ENCODE data around the gene SPTBN4.
"Not testable (repeated sequence)": the region's sequence is repeated elsewhere in the genome, so short reads cannot be mapped to it uniquely, and the experiment has no call there.

The SPTBN4 gene

DNA sequence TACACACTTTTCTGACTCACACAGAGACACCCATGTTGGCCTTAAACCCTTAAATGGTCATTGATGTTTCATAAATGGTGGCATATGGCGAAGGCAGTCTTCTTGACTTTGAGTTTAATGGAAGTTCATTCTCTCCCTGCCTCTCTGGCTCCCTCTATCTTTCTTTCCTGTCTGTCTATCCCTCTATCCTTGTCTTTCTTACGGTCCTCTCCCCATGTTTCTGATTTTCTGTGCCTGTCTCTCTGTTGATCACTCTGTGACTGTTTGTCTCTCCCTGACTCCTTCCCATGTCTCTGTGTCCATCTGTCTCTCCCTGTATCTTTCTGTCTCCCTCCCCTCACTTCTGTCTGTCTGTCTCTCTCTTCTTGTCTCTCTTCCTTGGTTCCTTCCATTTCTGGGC, 66.7 kb downstream of the SPTBN4 start:
- no peak for DNase-seq

DNA sequence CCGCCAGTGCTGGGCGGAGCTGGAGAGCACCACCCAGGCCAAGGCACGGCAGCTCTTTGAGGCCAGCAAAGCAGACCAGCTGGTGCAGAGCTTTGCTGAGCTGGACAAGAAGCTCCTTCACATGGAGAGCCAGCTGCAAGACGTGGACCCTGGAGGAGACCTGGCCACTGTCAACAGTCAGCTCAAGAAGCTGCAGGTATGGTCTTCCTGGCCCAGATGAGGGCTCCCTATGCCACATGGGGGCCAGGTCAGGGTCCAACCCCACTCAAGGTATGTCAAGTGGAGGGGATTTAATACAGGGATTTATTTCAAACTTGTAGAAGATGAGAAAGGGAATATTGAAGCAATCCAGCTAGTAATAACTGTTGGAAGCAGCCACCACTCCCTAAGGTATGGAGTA, 67.3 kb downstream of the SPTBN4 start:
- DNase-seq: no peak

- no peak for DNase-seq
These were observed 72.3 kb downstream of the SPTBN4 start for GRCh38 chr19:40539070-40539469.

GRCh38 chr19:40542202-40542859, 75.5 kb downstream of the SPTBN4 start:
- no peak for DNase-seq

GRCh38 chr19:40543029-40543597, 76.3 kb downstream of the SPTBN4 start:
- DNase-seq: no peak

- DNase-seq: not testable (repeated sequence)
These were observed 79.5 kb downstream of the SPTBN4 start for GRCh38 chr19:40546153-40546841.

- not testable (repeated sequence) for DNase-seq
These were observed 80.4 kb downstream of the SPTBN4 start for GRCh38 chr19:40547190-40547589.

- DNase-seq: no peak
These were observed 81.0 kb downstream of the SPTBN4 start for GRCh38 chr19:40547836-40548235.

DNA sequence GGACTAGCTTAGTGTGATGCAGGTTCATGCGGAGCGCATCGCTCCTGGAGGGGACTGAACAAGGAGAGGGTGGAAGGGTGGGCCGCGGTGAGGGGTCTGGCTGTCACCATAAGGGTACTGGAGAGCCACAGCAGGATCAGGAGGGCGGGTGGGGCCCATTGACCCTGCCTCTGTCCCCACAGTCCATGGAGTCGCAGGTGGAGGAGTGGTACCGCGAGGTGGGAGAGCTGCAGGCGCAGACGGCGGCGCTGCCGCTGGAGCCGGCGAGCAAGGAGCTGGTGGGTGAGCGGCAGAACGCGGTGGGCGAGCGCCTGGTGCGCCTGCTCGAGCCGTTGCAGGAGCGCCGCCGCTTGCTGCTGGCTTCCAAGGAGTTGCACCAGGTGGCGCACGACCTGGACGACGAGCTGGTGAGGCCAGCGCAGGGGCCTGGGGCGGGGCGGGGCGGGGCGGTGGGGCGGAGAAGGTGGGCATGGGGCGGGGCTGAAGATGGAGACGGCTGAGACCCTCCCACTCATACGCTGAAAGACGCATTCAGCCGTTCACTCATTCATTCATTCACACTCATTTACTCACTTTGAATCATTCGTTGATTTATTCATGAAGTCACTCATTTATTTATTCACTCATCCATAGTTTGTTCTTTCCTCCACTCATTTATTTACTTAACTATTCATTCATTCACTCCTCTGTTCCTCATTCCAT, 82.4 kb downstream of the SPTBN4 start:
- no peak for DNase-seq

GRCh38 chr19:40550951-40551350, 84.2 kb downstream of the SPTBN4 start:
- no peak for DNase-seq

- no peak for DNase-seq
These were observed 86.0 kb downstream of the SPTBN4 start for GRCh38 chr19:40552848-40553247.

DNA sequence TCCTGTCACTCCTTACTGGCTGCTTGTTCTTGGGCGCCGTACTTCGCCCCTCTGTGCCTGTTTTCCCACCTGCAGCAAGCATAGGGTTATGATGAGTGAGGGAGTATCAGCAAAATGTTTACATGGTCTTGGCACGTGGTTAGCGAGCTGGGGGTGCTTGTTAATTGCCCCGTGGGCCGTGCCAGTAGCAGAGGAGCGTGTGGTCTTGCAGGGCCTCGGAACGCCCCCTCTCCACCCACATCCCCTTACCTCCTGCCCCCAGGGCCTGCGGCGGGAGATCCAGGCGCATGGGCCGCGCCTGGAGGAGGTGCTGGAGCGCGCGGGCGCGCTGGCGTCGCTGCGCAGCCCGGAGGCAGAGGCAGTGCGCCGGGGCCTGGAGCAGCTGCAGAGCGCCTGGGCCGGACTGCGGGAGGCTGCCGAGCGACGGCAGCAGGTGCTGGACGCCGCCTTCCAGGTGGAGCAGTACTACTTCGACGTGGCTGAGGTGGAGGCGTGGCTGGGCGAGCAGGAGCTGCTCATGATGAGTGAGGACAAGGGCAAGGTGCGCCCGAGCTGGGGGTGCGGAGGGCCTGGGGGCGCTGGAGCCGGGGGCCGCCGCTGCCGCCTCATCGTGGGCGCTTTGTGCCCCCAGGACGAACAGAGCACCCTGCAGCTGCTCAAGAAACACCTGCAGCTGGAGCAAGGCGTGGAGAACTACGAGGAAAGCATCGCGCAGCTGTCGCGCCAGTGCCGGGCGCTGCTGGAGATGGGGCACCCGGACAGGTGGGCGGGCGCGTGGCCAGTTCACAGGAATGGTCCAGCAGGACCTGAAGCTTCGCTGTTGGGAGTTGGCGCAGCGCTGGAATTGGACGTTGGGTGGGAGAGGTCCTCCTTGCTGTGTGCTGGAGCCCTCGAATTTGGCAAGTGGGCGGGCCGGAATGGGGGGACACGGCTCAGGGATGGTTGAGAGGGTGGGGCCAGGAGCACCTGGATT, 87.4 kb downstream of the SPTBN4 start:
- DNase-seq: no peak

GRCh38 chr19:40555978-40556689, 89.3 kb downstream of the SPTBN4 start:
- no peak for DNase-seq

GRCh38 chr19:40556953-40557530, 90.2 kb downstream of the SPTBN4 start:
- no peak for DNase-seq

DNA sequence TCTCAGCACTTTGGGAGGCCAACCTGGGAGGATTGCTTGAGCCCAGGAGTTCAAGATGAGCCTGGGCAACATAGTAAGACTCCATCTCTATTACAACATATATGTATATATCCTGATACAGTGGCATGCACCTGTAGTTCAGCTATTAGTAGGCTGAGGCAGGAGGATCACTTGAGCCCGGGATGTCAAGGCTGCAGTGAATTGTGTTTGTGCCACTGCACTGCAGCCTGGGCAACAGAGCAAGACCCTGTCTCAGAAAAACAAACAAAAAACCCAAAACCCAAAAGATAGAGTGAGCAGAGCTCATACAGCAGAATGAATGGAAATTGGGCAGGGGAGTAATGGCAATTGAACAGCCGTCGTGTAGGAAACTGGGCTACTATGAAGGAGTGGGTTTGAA, 92.6 kb downstream of the SPTBN4 start:
- no peak for DNase-seq

- no peak for DNase-seq
These were observed 93.3 kb downstream of the SPTBN4 start for GRCh38 chr19:40560092-40560507.

DNA sequence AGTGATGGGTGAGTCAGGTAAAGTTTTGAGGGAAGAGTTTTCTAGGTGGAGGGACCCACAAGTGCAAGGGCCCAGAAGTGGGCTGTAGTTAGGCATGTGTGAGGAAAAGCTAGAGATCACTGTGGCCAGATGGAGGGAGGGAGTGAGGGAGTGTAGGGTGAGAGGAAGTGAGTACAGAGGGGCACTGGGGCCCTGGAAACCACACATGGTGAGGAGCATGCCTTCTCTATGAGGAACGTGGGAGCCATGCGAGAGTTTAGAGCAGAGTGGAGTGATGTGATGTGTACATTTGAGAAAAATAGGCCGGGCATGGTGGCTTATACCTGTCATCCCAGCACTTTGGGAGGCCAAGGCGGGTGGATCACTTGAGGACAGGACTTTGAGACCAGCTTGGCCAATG, 95.1 kb downstream of the SPTBN4 start:
- no peak for DNase-seq

- DNase-seq: not testable (repeated sequence)
These were observed 97.7 kb downstream of the SPTBN4 start for GRCh38 chr19:40564535-40564934.

GRCh38 chr19:40565355-40565754, 98.6 kb downstream of the SPTBN4 start:
- no peak for DNase-seq

DNA sequence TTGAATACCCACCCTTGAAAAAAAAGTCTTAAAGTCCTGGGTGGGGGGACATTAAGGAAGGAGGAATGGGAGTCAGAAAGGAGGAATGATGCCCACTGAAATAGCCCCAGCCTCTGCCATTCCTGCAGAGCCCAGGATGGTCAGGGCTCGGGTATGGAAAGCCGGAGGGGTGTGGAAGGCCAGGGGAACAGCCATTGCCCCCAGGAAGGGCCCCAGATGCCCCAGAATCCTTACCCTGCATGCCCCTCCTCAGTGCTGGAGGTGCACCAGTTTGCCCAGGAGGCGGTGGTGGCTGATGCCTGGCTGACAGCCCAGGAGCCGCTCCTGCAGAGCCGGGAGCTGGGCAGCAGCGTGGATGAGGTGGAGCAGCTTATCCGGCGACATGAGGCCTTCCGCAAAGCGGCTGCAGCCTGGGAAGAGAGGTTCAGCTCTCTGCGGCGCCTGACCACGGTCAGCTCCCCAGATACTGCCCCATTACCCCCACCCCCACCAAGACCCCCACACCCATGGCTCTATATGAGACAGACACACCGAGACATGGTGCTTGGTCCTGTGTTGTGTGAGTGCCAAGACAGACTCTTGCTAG, 99.2 kb downstream of the SPTBN4 start:
- no peak for DNase-seq

Data from NCI-H2107 (cell line).